IMR-90 (cell line): ENCODE data around the gene PIP4K2A. TPM values are rescaled to one million over a fixed set of nuclear protein-coding genes. Genes with fewer than 3 reads are reported as not detected.

Experiments used
- ATAC-seq: fragments of 200-7000 bp; cut with Tn5 transposase; 2 replicates; pipeline ENCODE4 v1.9.1; 2020; ENCODE audit warnings: low read depth, mild to moderate bottlenecking, moderate library complexity
- BruUV-seq: library from RNA; stranded (reverse); fragments of 400-500 nt; replicated peaks from 2 replicates; lab custom pipeline; 2021; lab: Mats Ljungman, UMichigan
- CTCF ChIA-PET: fragments of 300-600 bp; formaldehyde crosslinking; extraction: SDS; loops from one replicate; lab custom pipeline; 2021; ENCODE audit warnings: antibody characterized with exemption; lab: Yijun Ruan, JAX
- POLR2A ChIA-PET: fragments of 300-600 bp; sonication (Branson Sonifier 250); formaldehyde crosslinking; loops from one replicate; lab custom pipeline; 2022; ENCODE audit warnings: antibody characterized with exemption; ENCODE audit not compliant: unreplicated experiment; lab: Charles Lee
- DNase-seq: peaks from one replicate; pipeline ENCODE4 v3.0.0; 2013
- H2AFZ ChIP-seq: replicated peaks from 2 replicates; pipeline ENCODE3; 2013; ENCODE audit warnings: low read length, mild to moderate bottlenecking; ENCODE audit not compliant: poor library complexity
- H2AK5ac ChIP-seq: 2 replicates; pipeline ENCODE4 v1.6.1; 2013; ENCODE audit warnings: low read depth, low read length, inconsistent platforms
- H2AK9ac ChIP-seq: replicated peaks from 2 replicates; pipeline ENCODE3; 2013; ENCODE audit warnings: mild to moderate bottlenecking, low read depth, low read length, moderate library complexity; ENCODE audit not compliant: poor library complexity
- H2BK120ac ChIP-seq: 2 replicates; pipeline ENCODE4 v1.6.1; 2013; ENCODE audit warnings: low read depth, low read length, inconsistent platforms
- H2BK15ac ChIP-seq: 3 replicates; pipeline ENCODE4 v1.6.1; 2013; ENCODE audit warnings: low read depth, low read length, inconsistent platforms
- H2BK20ac ChIP-seq: 2 replicates; pipeline ENCODE4 v1.6.1; 2013; ENCODE audit warnings: low read depth, mild to moderate bottlenecking, inconsistent platforms, low read length, moderate library complexity
- H2BK5ac ChIP-seq: 2 replicates; pipeline ENCODE4 v1.6.1; 2013; ENCODE audit warnings: mild to moderate bottlenecking, low read depth, low read length, inconsistent platforms; ENCODE audit not compliant: poor library complexity, severe bottlenecking
- H3K14ac ChIP-seq: replicated peaks from 2 replicates; pipeline ENCODE4 v1.6.1; 2013; ENCODE audit warnings: low read depth, low read length, inconsistent platforms
- H3K18ac ChIP-seq: 2 replicates; pipeline ENCODE4 v1.6.1; 2013; ENCODE audit warnings: low read depth, low read length, control low read depth
- H3K23ac ChIP-seq: 2 replicates; pipeline ENCODE4 v1.6.1; 2013; ENCODE audit warnings: low read depth, low read length, inconsistent platforms
- H3K27ac ChIP-seq: 2 replicates; pipeline ENCODE4 v1.5.1; 2013; ENCODE audit warnings: mild to moderate bottlenecking, control low read depth, low read length; ENCODE audit not compliant: insufficient read depth
- H3K27me3 ChIP-seq: 2 replicates; pipeline ENCODE4 v1.6.1; 2013; ENCODE audit warnings: low read length; ENCODE audit not compliant: control insufficient read depth, insufficient read depth
- H3K36me3 ChIP-seq: 2 replicates; pipeline ENCODE4 v1.6.1; 2013; ENCODE audit warnings: low read length, mixed read lengths; ENCODE audit not compliant: control insufficient read depth, insufficient read depth
- H3K4ac ChIP-seq: 2 replicates; pipeline ENCODE4 v1.6.1; 2013; ENCODE audit warnings: low read depth, low read length, inconsistent platforms
- H3K4me1 ChIP-seq: 2 replicates; pipeline ENCODE4 v1.6.1; 2013; ENCODE audit warnings: low read length, mixed read lengths; ENCODE audit not compliant: control insufficient read depth, insufficient read depth
- H3K4me2 ChIP-seq: 2 replicates; pipeline ENCODE4 v1.6.1; 2013; ENCODE audit warnings: low read depth, mild to moderate bottlenecking, control low read depth, low read length, moderate library complexity
- H3K4me3 ChIP-seq: 2 replicates; pipeline ENCODE4 v1.5.1; 2013; ENCODE audit warnings: low read depth, mild to moderate bottlenecking, control low read depth, low read length, moderate library complexity; ENCODE audit not compliant: insufficient read depth
- H3K56ac ChIP-seq: 2 replicates; pipeline ENCODE4 v1.6.1; 2013; ENCODE audit warnings: low read length, inconsistent platforms; ENCODE audit not compliant: insufficient read depth; ENCODE audit errors: extremely low read depth
- H3K79me1 ChIP-seq, 2 experiments: 2 replicates each; pipeline ENCODE4 v1.6.1; 2013; ENCODE audit warnings: low read length in 2 of 2, inconsistent platforms in 1 of 2, low read depth in 1 of 2
- H3K9ac ChIP-seq: 2 replicates; pipeline ENCODE4 v1.6.1; 2013; ENCODE audit warnings: low read depth, low read length, control low read depth
- H3K9me1 ChIP-seq: 2 replicates; pipeline ENCODE4 v1.6.1; 2013; ENCODE audit warnings: low read length, inconsistent platforms; ENCODE audit not compliant: insufficient read depth
- H3K9me3 ChIP-seq: 2 replicates; pipeline ENCODE4 v1.6.1; 2013; ENCODE audit warnings: low read length; ENCODE audit not compliant: control insufficient read depth, insufficient read depth
- H4K20me1 ChIP-seq: 2 replicates; pipeline ENCODE4 v1.6.1; 2013; ENCODE audit warnings: low read length, inconsistent platforms; ENCODE audit not compliant: insufficient read depth
- H4K5ac ChIP-seq: 2 replicates; pipeline ENCODE4 v1.6.1; 2013; ENCODE audit warnings: mild to moderate bottlenecking, low read depth, low read length, control low read depth
- H4K8ac ChIP-seq, 2 experiments: 2 replicates each; pipeline ENCODE4 v1.6.1; 2013; ENCODE audit warnings: low read depth in 2 of 2, low read length in 2 of 2, control low read depth in 1 of 2, inconsistent platforms in 1 of 2
- H4K91ac ChIP-seq: 2 replicates; pipeline ENCODE4 v1.6.1; 2013; ENCODE audit warnings: low read depth, low read length, inconsistent platforms; ENCODE audit not compliant: insufficient read depth
- CHD1 ChIP-seq: IDR thresholded peaks from 2 replicates; pipeline ENCODE4 v1.6.1; 2012; ENCODE audit warnings: low read depth, low read length, improper control_type of control experiment
- CTCF ChIP-seq: conservative IDR thresholded peaks from 2 replicates; pipeline ENCODE4 v1.5.1; 2012; ENCODE audit warnings: mild to moderate bottlenecking, low read depth, low read length, improper control_type of control experiment
- FOS ChIP-seq: fragments of 150-350 bp; IDR thresholded peaks from 2 replicates; pipeline ENCODE4 v1.6.1; 2016; ENCODE audit warnings: low read depth, low read length
- MXI1 ChIP-seq: IDR thresholded peaks from 2 replicates; pipeline ENCODE4 v1.6.1; 2012; ENCODE audit warnings: low read depth, mild to moderate bottlenecking, low read length, moderate library complexity, borderline replicate concordance
- POLR2A ChIP-seq: IDR thresholded peaks from 2 replicates; pipeline ENCODE4 v1.6.1; 2012; ENCODE audit warnings: mild to moderate bottlenecking, low read depth, low read length
- RCOR1 ChIP-seq: IDR thresholded peaks from 2 replicates; pipeline ENCODE4 v1.6.1; 2012; ENCODE audit warnings: mild to moderate bottlenecking, low read length, improper control_type of control experiment; ENCODE audit not compliant: insufficient replicate concordance
- SMC3 ChIP-seq: fragments of 150-350 bp; IDR thresholded peaks from 2 replicates; pipeline ENCODE4 v1.6.1; 2016; ENCODE audit warnings: low read depth, mild to moderate bottlenecking, antibody characterized with exemption, low read length, moderate library complexity
- WGBS, 2 experiments: methylation state at CpG; one replicate each; pipeline versions ENCODE4 v1.1.5 to v1.1.7; 2013; ENCODE audit warnings: missing lambda C conversion rate in 2 of 2; ENCODE audit not compliant: insufficient read length in 1 of 2; ENCODE audit errors: extremely low coverage in 2 of 2; 5-methylcytosine and 5-hydroxymethylcytosine counted together
- dilution Hi-C: fragments of 300-500 bp; cut with HindIII; formaldehyde crosslinking; loops from one replicate; pipeline ENCODE4 v1.14.3; 2018; ENCODE audit warnings: low sequenced_read_pairs; ENCODE audit not compliant: unreplicated experiment
- in situ Hi-C: fragments of 300-500 bp; cut with MboI; formaldehyde crosslinking; loops from 3 replicates; pipeline ENCODE4 v1.14.3; 2019; ENCODE audit warnings: low sequenced_read_pairs, inconsistent platforms, mixed read lengths
- intact Hi-C: fragments of 100-400 bp; cut with micrococcal nuclease; formaldehyde crosslinking; loops from 2 replicates; pipeline ENCODE4 v1.10.0; 2022
- polyA plus RNA-seq, 3 experiments: library from polyadenylated mRNA; depleted of rRNA; stranded (reverse); fragments of >200 nt; gene quantifications; 2 replicates each; pipeline ENCODE4 v1.2.3, GENCODE V29; 2012; ENCODE audit warnings: low replicate concordance in 1 of 3
- total RNA-seq: library from RNA; depleted of rRNA; stranded (reverse); fragments of >200 nt; gene quantifications from 2 replicates; pipeline ENCODE4 v1.2.3, GENCODE V29; 2012

The PIP4K2A gene
- total and polyA plus RNA-seq, 2 of the 4 experiments (the other 2 are of a cell fraction): 9.8 to 18.1 TPM

GRCh38 chr10:22593636-22594198 lies 120.7 kb downstream of the PIP4K2A start:
- POLR2A ChIA-PET: no interaction called here
- TF ChIP-seq CHD1: no peak
- no peak for TF ChIP-seq SMC3
- TF ChIP-seq MXI1: no peak
- no peak for TF ChIP-seq RCOR1
- no peak for TF ChIP-seq CTCF
- no peak for TF ChIP-seq FOS
- TF ChIP-seq POLR2A: no peak
- CTCF ChIA-PET: no interaction called here

More at GRCh38 chr10:22593636-22594198, 120.7 kb downstream of the PIP4K2A start:
- H2BK5ac ChIP-seq: no peak overlapping the region
- no peak overlapping the region for H4K8ac ChIP-seq
- peaks cover 13% of the 10 kb centered on the region for H3K4me1 ChIP-seq
- BruUV-seq: no TSS peak
- H4K20me1 ChIP-seq: no peaks in the 10 kb centered on the region
- H3K9me1 ChIP-seq: peaks cover 14% of the 10 kb centered on the region
- H3K4me2 ChIP-seq: no peak overlapping the region
- H3K56ac ChIP-seq: no peak overlapping the region
- no peak overlapping the region for H2AFZ ChIP-seq
- DNase-seq: no peak
- H2BK20ac ChIP-seq: no peak overlapping the region
- H3K18ac ChIP-seq: no peak overlapping the region
- H3K27ac ChIP-seq: no peak overlapping the region
- no peak overlapping the region for H2BK120ac ChIP-seq
- no peak overlapping the region for H3K23ac ChIP-seq
- peaks cover 13 to 31% of the 10 kb centered on the region in 2 experiments for H3K79me1 ChIP-seq
- no peak overlapping the region for H2AK5ac ChIP-seq
- no peaks in the 10 kb centered on the region for H3K9me3 ChIP-seq
- in situ Hi-C loops: loop anchor here (25.0 kb wide), 1 partner anchor 219 kb away; no protein-coding TSS in a partner anchor
- no peak overlapping the region for H4K91ac ChIP-seq
- no peak for ATAC-seq
- no peak overlapping the region for H3K4ac ChIP-seq
- no peak overlapping the region for H3K9ac ChIP-seq
- dilution Hi-C loops: no loop called here
- no peak overlapping the region for H3K4me3 ChIP-seq
- no peaks in the 10 kb centered on the region for H3K27me3 ChIP-seq
- peaks cover 8% of the 10 kb centered on the region for H3K36me3 ChIP-seq
- WGBS, 2 experiments: no CpG with 5 or more reads among the region's 3 CpGs
- intact Hi-C loops: loop anchor here (10.0 kb wide), 1 partner anchor 221 kb away; no protein-coding TSS in a partner anchor
- H2AK9ac ChIP-seq: no peak overlapping the region
- H2BK15ac ChIP-seq: no peak overlapping the region
- H3K14ac ChIP-seq: no peak overlapping the region
- H4K5ac ChIP-seq: no peak overlapping the region
